H1 (cell line): ENCODE measurements around the gene CANX. TPM values are rescaled to one million over a fixed set of nuclear protein-coding genes. Genes with fewer than 3 reads are reported as not detected.

Experiments
- CTCF ChIA-PET: fragments of 300-600 bp; sonication (Branson Sonifier 250); formaldehyde crosslinking; loops from one replicate; lab custom pipeline; 2021; ENCODE audit not compliant: partially characterized antibody; lab: Charles Lee
- POLR2A ChIA-PET: fragments of 300-600 bp; sonication (Branson Sonifier 250); formaldehyde crosslinking; loops from one replicate; lab custom pipeline; 2021; ENCODE audit warnings: inconsistent platforms; ENCODE audit not compliant: partially characterized antibody; lab: Charles Lee
- DNase-seq, 2 experiments: peaks; one replicate each; pipeline versions ENCODE4 v3.0.0 to v3.0.0-alpha.2; 2010 to 2022; ENCODE audit warnings: low spot score in 2 of 2, low read depth in 1 of 2, mixed read lengths in 1 of 2
- FAIRE-seq: peaks from 2 replicates; lab custom pipeline; 2011; peaks lifted over from hg19 to GRCh38; lab: Jason Lieb, UNC
- H2AFZ ChIP-seq: 2 replicates; pipeline ENCODE4 v1.8.1; 2012; ENCODE audit warnings: low read length, inconsistent platforms
- H2AK5ac ChIP-seq: 2 replicates; pipeline ENCODE4 v1.6.1; 2013; ENCODE audit warnings: low read depth, low read length
- H2BK120ac ChIP-seq: replicated peaks from 2 replicates; pipeline ENCODE3; 2013; ENCODE audit warnings: low read depth, low read length, inconsistent platforms
- H2BK12ac ChIP-seq: 2 replicates; pipeline ENCODE4 v1.6.1; 2013; ENCODE audit warnings: low read depth, low read length
- H2BK15ac ChIP-seq: 2 replicates; pipeline ENCODE4 v1.6.1; 2013; ENCODE audit warnings: low read length
- H2BK20ac ChIP-seq: 2 replicates; pipeline ENCODE4 v1.6.1; 2013; ENCODE audit warnings: low read length
- H2BK5ac ChIP-seq: 2 replicates; pipeline ENCODE4 v1.6.1; 2013; ENCODE audit warnings: low read depth, low read length
- H3K14ac ChIP-seq: 2 replicates; pipeline ENCODE4 v1.6.1; 2013; ENCODE audit warnings: inconsistent platforms; ENCODE audit not compliant: insufficient read length
- H3K18ac ChIP-seq: 2 replicates; pipeline ENCODE4 v1.6.1; 2013; ENCODE audit warnings: low read length; ENCODE audit errors: extremely low read depth
- H3K23ac ChIP-seq: 2 replicates; pipeline ENCODE4 v1.6.1; 2013; ENCODE audit warnings: inconsistent platforms; ENCODE audit not compliant: insufficient read length
- H3K23me2 ChIP-seq: 2 replicates; pipeline ENCODE4 v1.6.1; 2013; ENCODE audit warnings: low read depth, low read length
- H3K27ac ChIP-seq: 2 replicates; pipeline ENCODE4 v1.6.1; 2011; ENCODE audit warnings: low read depth, low read length, inconsistent platforms
- H3K27me3 ChIP-seq, 4 experiments: replicated peaks in 1 of 4; 1 replicate in 1 of 4; 2 replicates in 3 of 4; pipeline versions ENCODE4 v1.6.1 to v1.8.1; 2011 to 2013; ENCODE audit warnings: low read length in 3 of 4, mild to moderate bottlenecking in 3 of 4, inconsistent platforms in 2 of 4, mixed read lengths in 2 of 4, moderate library complexity in 1 of 4; ENCODE audit not compliant: control insufficient read depth in 3 of 4, insufficient read depth in 3 of 4; ENCODE audit errors: extremely low read depth in 1 of 4
- H3K36me3 ChIP-seq, 4 experiments: 2 replicates each; pipeline versions ENCODE4 v1.6.1 to v1.8.1; 2011 to 2013; ENCODE audit warnings: mild to moderate bottlenecking in 4 of 4, low read length in 3 of 4, moderate library complexity in 2 of 4, control low read depth in 1 of 4, inconsistent platforms in 1 of 4; ENCODE audit not compliant: insufficient read depth in 4 of 4, control insufficient read depth in 2 of 4
- H3K4ac ChIP-seq: replicated peaks from 2 replicates; pipeline ENCODE3; 2013; ENCODE audit warnings: low read length, low read depth, mixed read lengths, inconsistent platforms; ENCODE audit not compliant: insufficient read length
- H3K4me1 ChIP-seq, 4 experiments: replicated peaks in 1 of 4; 1 replicate in 1 of 4; 2 replicates in 3 of 4; pipeline versions ENCODE4 v1.6.1 to v1.8.1; 2011 to 2013; ENCODE audit warnings: low read length in 3 of 4, inconsistent platforms in 2 of 4, mixed read lengths in 1 of 4; ENCODE audit not compliant: insufficient read depth in 4 of 4, control insufficient read depth in 3 of 4
- H3K4me2 ChIP-seq, 2 experiments: 2 replicates each; pipeline versions ENCODE4 v1.6.1 to v1.8.1; 2011 to 2013; ENCODE audit warnings: low read depth in 2 of 2, low read length in 2 of 2, control low read depth in 1 of 2, inconsistent platforms in 1 of 2, mild to moderate bottlenecking in 1 of 2; ENCODE audit not compliant: insufficient read depth in 1 of 2
- H3K4me3 ChIP-seq, 4 experiments: fragments of 200-600, 300-600 bp in 1 of 4; sonication (generic), shearing (Covaris generic), sonication (Bioruptor Twin) in 1 of 4; 2 replicates each; pipeline versions ENCODE4 v1.5.1 to v1.8.1; 2011 to 2016; ENCODE audit warnings: low read length in 4 of 4, low read depth in 3 of 4, control low read depth in 2 of 4, inconsistent platforms in 2 of 4, mild to moderate bottlenecking in 2 of 4, mixed read lengths in 1 of 4, moderate library complexity in 1 of 4; ENCODE audit not compliant: insufficient read depth in 2 of 4; ENCODE audit errors: extremely low read depth in 1 of 4
- H3K56ac ChIP-seq: replicated peaks from 2 replicates; pipeline ENCODE3; 2013; ENCODE audit warnings: low read depth, mild to moderate bottlenecking, mixed read lengths, low read length, inconsistent platforms; ENCODE audit not compliant: insufficient read length
- H3K79me1 ChIP-seq: 2 replicates; pipeline ENCODE4 v1.6.1; 2013; ENCODE audit warnings: low read depth, low read length, control low read depth
- H3K79me2 ChIP-seq, 2 experiments: 2 replicates each; pipeline versions ENCODE4 v1.6.1 to v1.8.1; 2012 to 2013; ENCODE audit warnings: low read length in 2 of 2, mild to moderate bottlenecking in 2 of 2, inconsistent platforms in 1 of 2; ENCODE audit not compliant: insufficient read depth in 2 of 2, control insufficient read depth in 1 of 2
- H3K9ac ChIP-seq, 4 experiments: replicated peaks in 1 of 4; 1 replicate in 1 of 4; 2 replicates in 3 of 4; pipeline versions ENCODE4 v1.6.1 to v1.8.1; 2011 to 2013; ENCODE audit warnings: low read depth in 3 of 4, low read length in 3 of 4, control low read depth in 2 of 4, mild to moderate bottlenecking in 2 of 4, moderate library complexity in 2 of 4, inconsistent platforms in 1 of 4; ENCODE audit errors: extremely low read depth in 1 of 4
- H3K9me3 ChIP-seq, 2 experiments: 2 replicates each; pipeline versions ENCODE4 v1.6.1 to v1.8.1; 2012 to 2013; ENCODE audit warnings: mild to moderate bottlenecking in 2 of 2, moderate library complexity in 2 of 2, control low read depth in 1 of 2, inconsistent platforms in 1 of 2, low read depth in 1 of 2, low read length in 1 of 2, mixed read lengths in 1 of 2; ENCODE audit not compliant: insufficient read depth in 2 of 2
- H4K20me1 ChIP-seq, 2 experiments: replicated peaks in 1 of 2; 2 replicates each; pipeline versions ENCODE3 to v1.8.1; 2011 to 2013; ENCODE audit warnings: inconsistent platforms in 2 of 2, low read length in 2 of 2, mild to moderate bottlenecking in 1 of 2; ENCODE audit not compliant: insufficient read depth in 2 of 2, control insufficient read depth in 1 of 2
- H4K5ac ChIP-seq: 2 replicates; pipeline ENCODE4 v1.6.1; 2013; ENCODE audit warnings: low read length, low read depth, mixed read lengths, inconsistent platforms; ENCODE audit not compliant: insufficient read length
- H4K8ac ChIP-seq: 2 replicates; pipeline ENCODE4 v1.8.0; 2013; ENCODE audit warnings: mild to moderate bottlenecking, moderate library complexity, low read length, inconsistent platforms; ENCODE audit not compliant: insufficient read depth; ENCODE audit errors: extremely low read depth
- H4K91ac ChIP-seq: replicated peaks from 2 replicates; pipeline ENCODE3; 2013; ENCODE audit warnings: low read length, mixed read lengths, inconsistent platforms; ENCODE audit not compliant: insufficient read length
- ASH2L ChIP-seq: fragments of 200-600, 300-600 bp; sonication (generic); IDR thresholded peaks from one replicate; pipeline ENCODE4 v1.7.1; 2017; ENCODE audit warnings: low read length
- BRCA1 ChIP-seq: IDR thresholded peaks from 2 replicates; pipeline ENCODE4 v1.6.1; 2012; ENCODE audit warnings: low read depth, low read length, improper control_type of control experiment
- JUN ChIP-seq: IDR thresholded peaks from 2 replicates; pipeline ENCODE4 v1.6.1; 2011; ENCODE audit warnings: low read depth, mild to moderate bottlenecking, improper control_type of control experiment, low read length
- JUND ChIP-seq: IDR thresholded peaks from 2 replicates; pipeline ENCODE4 v1.6.1; 2011; ENCODE audit warnings: mild to moderate bottlenecking, improper control_type of control experiment, low read length
- PHF8 ChIP-seq: fragments of 200-600 bp; sonication (generic); conservative IDR thresholded peaks from 2 replicates; pipeline ENCODE4 v1.7.1; 2012; ENCODE audit warnings: low read depth, mild to moderate bottlenecking, inconsistent platforms, low read length, moderate library complexity
- TBP ChIP-seq: IDR thresholded peaks from 2 replicates; pipeline ENCODE4 v1.6.1; 2011; ENCODE audit warnings: low read depth, low read length, improper control_type of control experiment
- WGBS, 2 experiments: shearing (Covaris generic) in 1 of 2; methylation state at CpG; one replicate each; pipeline versions ENCODE4 v1.1.6 to v1.1.7; 2013 to 2015; ENCODE audit warnings: low lambda C conversion rate in 2 of 2, mixed read lengths in 2 of 2, inconsistent platforms in 1 of 2, low coverage in 1 of 2, missing lambda C conversion rate in 1 of 2; ENCODE audit not compliant: insufficient replicate concordance in 2 of 2, insufficient coverage in 1 of 2, insufficient read length in 1 of 2; ENCODE audit errors: extremely low coverage in 1 of 2, missing lambda C conversion rate in 1 of 2; 5-methylcytosine and 5-hydroxymethylcytosine counted together
- polyA plus RNA-seq, 7 experiments: library from polyadenylated mRNA; depleted of rRNA in 3 of 7; stranded (reverse) in 5 of 7; unstranded in 2 of 7; fragments of >200 nt in 5 of 7; fragments of 200-250 nt in 2 of 7; gene quantifications; 1 replicate in 5 of 7; 2 replicates in 1 of 7; 4 replicates in 1 of 7; pipeline versions ENCODE4 v1.2.1 to v1.2.3, GENCODE V29; 2011 to 2013; ENCODE audit warnings: missing spikeins in 2 of 7, mixed read lengths in 2 of 7
- total RNA-seq: library from RNA; stranded (reverse); fragmentation: NEBNext Ultra II Directional; extraction: Animal tissue kit (Norgen Biotek cat#: 25700); gene quantifications from 2 replicates; pipeline ENCODE4 v1.2.1, GENCODE V29; 2021

Gene CANX
- total and polyA plus RNA-seq, 2 of the 8 experiments (the other 6 are each of a cell fraction or from before 2014, with no cell fraction given) = 136 to 691 TPM

GRCh38 chr5:179755022-179755421 lies 56.3 kb downstream of the CANX start:
- 66% methylated on average over 2 of the region's 2 CpGs; no CpG with 5 or more reads in 1 of the 2 experiments for WGBS, 2 experiments
- no peaks in the 10 kb centered on the region for H3K23me2 ChIP-seq
- no peaks in the 10 kb centered on the region for H3K9me3 ChIP-seq
- FAIRE-seq = peak; percentile 70
- CTCF ChIA-PET = interaction anchor here (1.0 to 3.5 kb wide), 5 partner anchors 8 to 53 kb away, joined by 3 to 14 read pairs (median 3); no protein-coding TSS in a partner anchor
- H4K20me1 ChIP-seq = peaks cover 18 to 26% of the 10 kb centered on the region in 2 experiments
- H2AFZ ChIP-seq = no peak overlapping the region
- no peaks in the 10 kb centered on the region for H3K36me3 ChIP-seq
- H3K4me2 ChIP-seq = peak overlapping the region; percentile 33 to 59; a peak in 2 of 4 replicates
- H2BK15ac ChIP-seq = no peak overlapping the region
- no peak overlapping the region for H3K18ac ChIP-seq
- POLR2A ChIA-PET = interaction anchor here (0.7 to 2.2 kb wide), 9 partner anchors 12 to 538 kb away, joined by 3 to 13 read pairs (median 3); partner anchors contain the start of genes HNRNPH1 and MAML1
- no peak overlapping the region for H3K14ac ChIP-seq
- DNase-seq = no peak
- H3K4me1 ChIP-seq = peaks cover 5 to 7% (median 5%) of the 10 kb centered on the region in 4 experiments; a peak in 6 of 7 replicates
- no peak overlapping the region for H2BK20ac ChIP-seq
- no peak overlapping the region for H3K9ac ChIP-seq
- no peak overlapping the region for H2BK5ac ChIP-seq
- TF ChIP-seq BRCA1 (no peak), PHF8 (no peak), ASH2L (peak; percentile 23), JUN (no peak), JUND (no peak), TBP (no peak)
- H3K79me1 ChIP-seq = peaks cover 19% of the 10 kb centered on the region
- H3K27ac ChIP-seq = no peak overlapping the region
- peak overlapping the region; percentile 77; the same call in 1 of the 2 replicates for H2BK12ac ChIP-seq
- H3K56ac ChIP-seq = no peak overlapping the region
- no peak overlapping the region for H2BK120ac ChIP-seq
- H3K79me2 ChIP-seq = peaks cover 3 to 90% of the 10 kb centered on the region in 2 experiments
- H3K23ac ChIP-seq = no peak overlapping the region
- no peak overlapping the region for H4K8ac ChIP-seq
- no peak overlapping the region for H4K5ac ChIP-seq
- H3K4ac ChIP-seq = no peak overlapping the region
- no peaks in the 10 kb centered on the region for H3K27me3 ChIP-seq
- H2AK5ac ChIP-seq = peak overlapping the region; percentile 47; the same call in 1 of the 2 replicates
- no peak overlapping the region for H3K4me3 ChIP-seq
- no peak overlapping the region for H4K91ac ChIP-seq
